HG03571 (cell line): ENCODE results near the gene ILDR1.
"Not testable (repeated sequence)": the region's sequence is repeated elsewhere in the genome, so short reads cannot be mapped to it uniquely, and the experiment has no call there.

ENCODE experiments used
- ATAC-seq: cut with Tn5 transposase; IDR thresholded peaks from one replicate; pipeline ENCODE4 v1.9.1; 2021; ENCODE audit not compliant: unreplicated experiment

Gene ILDR1

GRCh38 chr3:121948641-121949040 lies 73.4 kb downstream of the ILDR1 start:
- ATAC-seq = no peak

DNA sequence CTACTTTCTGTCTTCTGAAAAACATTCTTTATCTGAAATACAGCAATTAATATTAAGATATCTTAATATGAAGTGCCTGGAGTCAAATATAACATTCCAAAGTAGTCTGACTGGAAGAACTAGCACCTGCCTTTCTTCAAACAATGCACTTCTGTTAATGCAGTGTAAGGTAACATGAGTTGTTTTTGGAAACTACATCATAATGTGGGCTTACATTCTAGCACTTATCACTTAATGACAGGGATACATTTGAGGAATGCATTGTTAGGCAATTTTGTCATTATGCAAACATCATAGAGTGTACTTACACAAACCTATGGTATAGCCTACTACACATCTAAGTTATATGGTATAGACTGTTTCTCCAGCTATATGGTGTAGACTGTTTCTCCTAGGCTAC lies 78.6 kb downstream of the ILDR1 start:
- ATAC-seq = no peak

DNA sequence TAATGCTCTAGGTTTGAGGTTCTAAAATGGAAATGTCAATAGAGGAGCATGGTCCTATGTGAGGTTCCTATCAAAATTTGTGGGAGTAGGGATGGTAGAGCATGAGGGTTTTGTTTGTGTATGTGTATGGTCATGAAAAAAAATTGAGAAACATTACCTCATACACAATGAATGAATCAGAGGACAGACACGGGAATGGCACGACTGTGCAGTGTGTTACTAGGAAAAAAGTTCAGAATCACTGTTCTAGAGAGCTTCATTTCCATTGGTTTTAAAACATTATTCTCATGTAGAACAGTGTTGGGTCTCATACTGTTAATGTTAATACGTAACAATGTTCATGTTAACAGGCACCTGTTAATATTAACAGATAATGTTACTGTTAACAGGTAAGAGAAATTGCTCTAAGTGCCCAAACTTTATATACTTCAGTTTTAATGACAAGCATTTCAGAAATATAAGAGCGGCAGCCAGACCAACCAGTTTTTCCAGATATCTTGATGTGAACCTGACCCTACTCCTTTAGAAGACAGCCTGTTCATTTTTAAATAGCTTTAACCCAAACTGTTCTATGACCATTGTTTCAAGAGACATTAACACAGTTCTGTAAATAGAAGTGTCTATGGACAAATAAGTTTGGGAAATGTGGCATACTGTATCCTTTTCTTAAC lies 79.8 kb downstream of the ILDR1 start:
- ATAC-seq = no peak

- ATAC-seq = no peak
Measured at GRCh38 chr3:121941592-121941991, 80.5 kb downstream of the ILDR1 start.

DNA sequence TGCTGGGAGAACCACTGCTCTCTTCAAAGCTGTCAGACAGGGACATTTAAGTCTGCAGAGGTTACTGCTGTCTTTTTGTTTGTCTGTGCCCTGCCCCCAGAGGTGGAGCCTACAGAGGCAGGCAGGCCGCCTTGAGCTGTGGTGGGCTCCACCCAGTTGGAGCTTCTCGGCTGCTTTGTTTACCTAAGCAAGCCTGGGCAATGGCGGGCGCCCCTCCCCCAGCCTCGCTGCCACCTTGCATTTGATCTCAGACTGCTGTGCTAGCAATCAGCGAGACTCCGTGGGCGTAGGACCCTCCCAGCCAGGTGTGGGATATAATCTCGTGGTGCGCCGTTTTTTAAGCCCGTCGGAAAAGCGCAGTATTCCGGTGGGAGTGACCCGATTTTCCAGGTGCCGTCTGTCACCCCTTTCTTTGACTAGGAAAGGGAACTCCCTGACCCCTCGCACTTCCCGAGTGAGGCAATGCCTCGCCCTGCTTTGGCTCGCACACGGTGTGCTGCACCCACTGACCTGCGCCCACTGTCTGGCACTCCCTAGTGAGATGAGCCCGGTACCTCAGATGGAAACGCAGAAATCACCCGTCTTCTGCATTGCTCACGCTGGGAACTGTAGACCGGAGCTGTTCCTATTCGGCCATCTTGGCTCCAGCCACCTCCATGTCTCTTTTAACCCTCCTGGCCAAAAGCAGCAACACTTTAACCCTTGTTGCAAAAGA lies 83.7 kb downstream of the ILDR1 start:
- not testable (repeated sequence) for ATAC-seq
